Measurements from ENCODE around the gene AP5S1.

DNA sequence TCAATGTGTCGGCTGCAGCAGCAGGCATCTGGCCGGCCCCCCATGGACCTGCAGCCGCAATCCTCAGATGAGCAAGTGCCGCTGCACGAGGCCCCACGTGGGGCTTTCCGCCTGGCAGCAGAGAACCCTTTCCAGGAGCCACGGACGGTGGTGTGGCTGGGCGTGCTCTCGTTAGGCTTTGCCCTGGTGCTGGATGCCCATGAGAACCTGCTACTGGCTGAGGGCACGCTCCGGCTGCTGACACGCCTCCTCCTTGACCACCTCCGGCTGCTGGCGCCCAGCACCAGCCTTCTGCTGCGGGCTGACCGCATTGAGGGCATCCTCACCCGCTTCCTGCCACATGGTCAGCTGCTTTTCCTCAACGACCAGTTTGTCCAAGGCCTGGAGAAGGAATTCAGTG is 3.5 kb downstream of the AP5S1 start:
- no peak for TF ChIP-seq CTCF (conservative IDR thresholded peaks at IDR 0.05 in 1 of 2, IDR thresholded peaks at IDR 0.05 in 1 of 2; ENCODE audit: low read depth in 1 of 2, low read length in 2 of 2)
- TF ChIP-seq EZH2 (IDR thresholded peaks at IDR 0.05; ENCODE audit: low read length, missing control alignments): no peak

All from fibroblast of lung (primary cell).